ENCODE measurements around the gene TEX26.
"Not testable (repeated sequence)": the region's sequence is repeated elsewhere in the genome, so short reads cannot be mapped to it uniquely, and the experiment has no call there.

TEX26 gene

GRCh38 chr13:30918662-30919405 lies 13.6 kb upstream of the TEX26 start:
- no peak for DNase-seq (ENCODE audit: low read depth)

GRCh38 chr13:30920162-30920909 lies 12.1 kb upstream of the TEX26 start:
- DNase-seq (ENCODE audit: low read depth): no peak

GRCh38 chr13:30923418-30923817 lies 9.0 kb upstream of the TEX26 start:
- no peak for DNase-seq (ENCODE audit: low read depth)

- no peak for DNase-seq (ENCODE audit: low read depth)
Observed at GRCh38 chr13:30924721-30925120, 7.7 kb upstream of the TEX26 start.

- DNase-seq (ENCODE audit: low read depth): no peak
Observed at GRCh38 chr13:30925429-30925828, 7.0 kb upstream of the TEX26 start.

- DNase-seq (ENCODE audit: low read depth): no peak
Observed at GRCh38 chr13:30926781-30927180, 5.7 kb upstream of the TEX26 start.

- DNase-seq (ENCODE audit: low read depth): not testable (repeated sequence)
Observed at GRCh38 chr13:30927188-30927587, 5.3 kb upstream of the TEX26 start.

DNA sequence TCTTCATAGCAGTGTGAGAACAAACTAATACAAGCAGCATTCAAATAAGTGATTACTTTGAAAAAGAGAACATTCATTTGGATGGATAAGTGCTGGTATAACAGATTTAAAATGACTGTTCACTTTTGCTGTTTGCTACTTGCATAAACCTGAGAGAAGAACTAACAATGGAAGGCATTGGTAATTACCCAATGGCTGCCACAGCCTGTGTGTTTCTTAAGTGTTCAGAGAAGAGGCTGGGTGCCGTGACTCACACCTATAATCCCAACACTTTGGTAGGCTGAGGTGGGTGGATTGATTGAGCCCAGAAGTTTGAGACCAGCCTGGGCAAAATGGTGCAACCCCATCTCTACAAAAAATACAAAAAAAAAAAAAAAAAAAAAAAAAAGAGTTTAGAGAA lies 4.9 kb upstream of the TEX26 start:
- no peak for DNase-seq (ENCODE audit: low read depth)

- DNase-seq (ENCODE audit: low read depth): no peak
Observed at GRCh38 chr13:30928978-30929377, 3.5 kb upstream of the TEX26 start.

DNA sequence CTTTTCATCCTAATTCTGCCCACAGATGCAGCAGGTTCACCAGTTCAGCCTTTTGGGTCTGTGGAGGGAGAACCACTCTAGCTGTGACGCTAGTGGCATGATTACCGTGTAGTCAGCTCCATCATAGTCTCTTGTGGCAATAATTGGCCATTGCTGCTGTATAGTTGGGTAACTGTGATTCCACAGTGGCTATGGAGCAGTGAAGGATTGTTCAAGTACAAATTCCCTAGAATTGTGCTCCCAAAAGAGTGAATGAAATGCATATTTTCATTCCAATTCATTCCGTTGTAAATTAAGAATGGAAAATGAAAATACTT lies 856 bp downstream of the TEX26 start:
- DNase-seq (ENCODE audit: low read depth): no peak

DNA sequence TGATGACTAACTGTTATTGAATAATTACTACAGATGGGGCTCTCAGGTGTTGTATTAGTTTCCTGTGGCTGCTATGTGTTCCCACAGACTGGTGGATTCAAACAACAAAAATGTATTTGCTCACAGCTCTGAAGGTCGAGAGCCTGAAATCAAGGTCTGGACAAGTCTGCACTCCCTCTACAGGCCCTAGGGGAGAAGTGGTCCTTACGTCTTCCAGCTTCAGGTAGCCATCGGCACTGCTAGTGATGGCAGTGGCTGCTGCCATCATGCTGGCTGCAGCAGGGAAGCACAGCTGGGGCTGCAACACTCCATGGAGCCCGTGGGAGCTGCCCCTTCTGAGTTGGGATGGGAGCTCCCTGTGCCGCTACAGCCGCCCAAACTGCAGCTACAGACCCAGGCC lies 1.9 kb downstream of the TEX26 start:
- DNase-seq (ENCODE audit: low read depth): no peak

DNA sequence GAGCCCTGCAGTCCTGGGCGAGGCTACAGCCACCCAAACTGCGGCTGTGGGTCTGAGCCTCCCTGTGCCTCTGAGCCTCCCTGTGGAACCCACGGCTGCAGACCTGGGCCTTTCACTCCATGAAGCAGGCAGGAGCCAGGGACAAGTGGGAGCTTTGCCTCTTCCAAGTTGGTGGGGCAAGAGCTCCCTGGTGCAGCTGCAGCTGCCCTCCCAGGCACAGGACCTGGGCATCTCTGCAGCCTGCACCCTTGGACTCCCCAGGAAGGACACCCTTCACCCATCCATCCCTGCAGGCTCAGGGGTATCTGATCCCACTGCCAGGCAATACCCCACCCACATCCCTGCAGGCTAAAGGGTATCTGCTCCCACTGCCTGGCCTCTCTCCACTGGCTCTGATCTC lies 2.3 kb downstream of the TEX26 start:
- DNase-seq (ENCODE audit: low read depth): no peak

DNA sequence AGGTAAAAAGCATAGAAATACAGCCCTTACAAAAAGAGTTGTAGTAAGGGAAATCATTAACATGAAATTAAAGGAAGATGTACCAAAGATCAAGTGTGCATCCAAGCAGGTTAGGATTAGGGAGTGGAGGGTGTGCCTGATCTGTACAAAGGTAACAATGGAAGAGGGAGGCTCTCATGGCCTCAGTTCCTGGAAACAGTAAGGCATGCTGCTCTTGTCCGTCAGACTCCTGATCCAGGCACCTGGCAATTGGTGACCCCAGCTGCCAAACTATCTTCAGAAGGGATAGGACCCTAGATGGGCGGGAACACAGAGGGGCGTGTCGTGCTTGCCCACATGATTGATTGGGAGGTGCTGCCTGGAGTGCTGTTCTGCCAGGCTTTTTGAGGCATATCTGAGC lies 4.5 kb downstream of the TEX26 start:
- DNase-seq (ENCODE audit: low read depth): no peak

DNA sequence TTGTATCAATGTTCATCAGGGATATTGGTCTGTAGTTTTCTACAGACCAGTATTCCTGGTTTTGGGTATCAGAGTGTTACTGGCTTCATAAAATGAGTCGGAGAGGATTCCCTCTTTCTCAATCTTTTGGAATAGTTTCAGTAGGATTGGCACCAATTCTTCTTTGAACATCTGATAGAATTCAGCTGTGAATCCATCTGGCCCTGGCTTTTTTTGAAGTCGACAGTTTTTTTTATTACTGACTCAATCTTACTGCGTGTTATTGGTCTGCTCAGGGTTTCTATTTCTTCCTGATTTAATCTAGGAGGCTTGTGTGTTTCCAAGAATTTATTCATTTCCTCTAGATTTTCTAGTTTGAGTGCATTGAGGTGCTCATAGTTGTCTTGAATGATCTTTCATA lies 11.4 kb downstream of the TEX26 start:
- no peak for DNase-seq (ENCODE audit: low read depth)

DNA sequence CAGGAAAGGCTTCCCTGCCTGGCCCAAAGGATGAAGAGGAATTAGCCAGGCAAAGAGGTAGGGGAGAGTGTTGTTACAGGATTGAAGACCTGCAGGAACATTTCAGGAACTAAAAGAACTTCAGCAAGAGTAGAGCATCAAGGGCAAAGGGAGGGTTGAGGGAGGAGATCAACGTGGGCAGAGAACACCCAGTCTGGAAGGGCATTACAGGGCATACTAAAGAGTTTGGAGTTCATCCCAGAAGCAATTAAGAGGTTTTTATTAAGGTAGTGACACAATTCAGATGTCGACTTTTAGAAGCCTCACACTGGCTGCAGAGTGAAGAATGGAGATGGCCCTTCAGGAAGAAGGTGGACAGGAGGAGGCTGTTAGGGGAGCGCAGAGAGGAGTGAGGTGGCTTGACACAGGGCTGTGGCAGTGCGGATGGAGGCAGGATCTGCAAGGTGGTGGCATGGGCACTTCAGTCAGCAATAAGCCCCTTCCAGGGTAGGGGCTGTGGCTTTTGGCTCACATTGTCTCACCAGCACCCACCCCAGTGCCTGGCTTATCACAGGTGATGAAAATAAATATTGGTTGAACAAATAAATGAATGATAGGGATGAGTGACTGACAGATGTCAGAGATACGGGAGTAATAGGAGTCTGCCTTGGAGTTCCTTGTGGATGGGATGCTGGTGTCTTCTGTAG lies 24.9 kb downstream of the TEX26 start:
- no peak for DNase-seq (ENCODE audit: low read depth)

DNA sequence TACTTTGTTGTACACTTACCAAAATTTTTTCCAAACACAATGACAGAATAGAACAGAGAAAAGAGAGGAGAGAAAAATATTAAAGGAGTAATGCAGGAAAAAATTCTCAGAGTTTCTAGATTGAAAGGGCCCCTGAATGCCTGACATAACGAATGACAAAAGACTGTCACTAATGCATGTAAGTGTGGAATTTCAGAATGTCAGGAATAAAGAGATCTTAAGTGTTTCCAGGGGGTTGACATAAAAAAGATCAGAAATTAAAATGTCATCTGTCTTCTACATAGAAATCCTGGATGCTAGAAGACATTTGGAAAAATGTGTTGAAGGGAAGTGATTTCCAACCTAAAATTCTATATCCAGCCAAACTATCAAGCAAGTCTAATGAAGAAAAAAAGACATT lies 27.2 kb downstream of the TEX26 start:
- no peak for DNase-seq (ENCODE audit: low read depth)

GRCh38 chr13:30963791-30964190 lies 31.3 kb downstream of the TEX26 start:
- no peak for DNase-seq (ENCODE audit: low read depth)

DNA sequence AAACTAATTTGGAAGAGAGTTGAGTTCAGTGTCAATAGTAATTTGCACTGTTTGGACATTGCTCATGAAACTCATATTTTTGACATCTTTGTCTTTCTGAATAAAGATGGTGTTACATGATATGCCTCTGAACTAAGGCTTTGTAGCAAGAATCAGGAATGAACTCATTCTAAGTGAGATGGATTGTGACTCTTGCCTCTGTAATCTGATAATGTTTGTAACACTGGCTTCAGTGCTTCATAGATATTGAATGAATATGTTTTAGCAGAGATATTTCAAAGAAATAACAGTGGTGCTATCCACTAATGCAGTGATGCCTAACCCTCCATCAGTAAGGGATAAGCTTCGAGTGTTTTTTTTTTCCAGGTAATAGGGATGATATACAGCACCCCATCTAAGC lies 32.9 kb downstream of the TEX26 start:
- DNase-seq (ENCODE audit: low read depth): no peak

- no peak for DNase-seq (ENCODE audit: low read depth)
Observed at GRCh38 chr13:30966101-30966500, 33.6 kb downstream of the TEX26 start.

DNA sequence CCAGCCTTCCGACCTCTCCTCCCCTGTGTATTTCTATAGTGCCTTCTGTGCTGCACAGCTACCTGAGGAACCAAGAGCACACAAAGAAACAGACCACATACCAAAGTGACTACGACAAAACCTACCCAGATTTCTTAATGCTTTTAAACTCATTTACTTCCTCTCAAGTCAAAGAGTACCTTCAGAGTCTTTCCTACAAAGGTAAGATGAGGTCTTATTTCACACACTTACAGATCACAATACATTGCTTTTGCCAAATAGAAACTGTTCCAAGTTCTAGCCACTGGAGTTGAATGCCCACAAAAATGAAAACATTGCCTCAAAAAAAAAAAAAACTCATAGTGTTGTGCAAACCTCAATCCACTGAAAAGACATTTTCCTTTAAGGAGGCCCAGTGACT lies 36.4 kb downstream of the TEX26 start:
- no peak for DNase-seq (ENCODE audit: low read depth)

DNA sequence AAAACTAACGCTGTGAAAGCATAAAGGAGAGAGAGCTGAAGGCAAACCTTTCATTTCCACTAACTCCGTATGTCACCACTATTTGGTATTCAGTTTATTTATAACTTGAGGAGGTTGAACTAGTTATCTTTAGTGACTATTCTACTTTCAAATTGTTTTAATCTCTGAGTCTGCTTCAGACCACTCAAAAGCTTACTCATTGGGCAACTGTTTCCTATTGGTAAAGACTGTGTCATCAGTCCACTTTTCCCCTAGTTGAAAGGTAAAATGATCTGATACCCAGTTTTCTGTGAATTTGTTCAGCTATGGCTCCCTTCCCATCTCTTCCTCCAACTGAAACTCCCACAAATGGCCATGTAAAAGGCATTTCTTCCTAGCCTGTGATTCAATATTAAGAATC lies 39.1 kb downstream of the TEX26 start:
- no peak for DNase-seq (ENCODE audit: low read depth)

- DNase-seq (ENCODE audit: low read depth): no peak
Observed at GRCh38 chr13:30972888-30973377, 40.5 kb downstream of the TEX26 start.

GRCh38 chr13:30974350-30974749 lies 41.9 kb downstream of the TEX26 start:
- DNase-seq (ENCODE audit: low read depth): no peak

All from stimulated activated CD8-positive, alpha-beta memory T cell treated with anti-CD3 and anti-CD28 coated beads, Interleukin-12 subunit alpha, Interleukin-12 subunit beta, amount 100 ng/mL, for 1 hour (primary cell).